Stimulated activated CD4-positive, alpha-beta T cell treated with anti-CD3 and anti-CD28 coated beads, Interleukin-12 subunit alpha, Interleukin-12 subunit beta, amount 100 ng/mL, for 24 hours (primary cell): ENCODE data around the gene VEGFC.

Experiments used
- DNase-seq, 2 experiments: peaks; one replicate each; pipeline ENCODE4 v3.0.0-alpha.2; 2020; ENCODE audit warnings: low read depth in 2 of 2

The VEGFC gene

GRCh38 chr4:176761872-176762271, 30.9 kb downstream of the VEGFC start:
- no peak for DNase-seq

- DNase-seq: no peak
These were observed 32.3 kb downstream of the VEGFC start for GRCh38 chr4:176760471-176760870.

- no peak for DNase-seq
These were observed 34.0 kb downstream of the VEGFC start for GRCh38 chr4:176758731-176759130.

- no peak for DNase-seq
These were observed 34.4 kb downstream of the VEGFC start for GRCh38 chr4:176758323-176758722.

GRCh38 chr4:176755613-176756012, 37.1 kb downstream of the VEGFC start:
- DNase-seq: no peak

GRCh38 chr4:176755001-176755400, 37.7 kb downstream of the VEGFC start:
- DNase-seq: no peak

- DNase-seq: no peak
These were observed 39.7 kb downstream of the VEGFC start for GRCh38 chr4:176753049-176753448.

- no peak for DNase-seq
These were observed 40.5 kb downstream of the VEGFC start for GRCh38 chr4:176752191-176752749.

GRCh38 chr4:176751061-176751460, 41.7 kb downstream of the VEGFC start:
- no peak for DNase-seq

- no peak for DNase-seq
These were observed 45.9 kb downstream of the VEGFC start for GRCh38 chr4:176746846-176747245.

- DNase-seq: no peak
These were observed 46.8 kb downstream of the VEGFC start for GRCh38 chr4:176745902-176746301.

- DNase-seq: no peak
These were observed 48.6 kb downstream of the VEGFC start for GRCh38 chr4:176744091-176744490.

GRCh38 chr4:176742211-176742610, 50.5 kb downstream of the VEGFC start:
- DNase-seq: no peak

GRCh38 chr4:176741253-176741652, 51.5 kb downstream of the VEGFC start:
- DNase-seq: no peak

GRCh38 chr4:176735300-176735699, 57.4 kb downstream of the VEGFC start:
- DNase-seq: no peak

- no peak for DNase-seq
These were observed 58.3 kb downstream of the VEGFC start for GRCh38 chr4:176734461-176734860.

GRCh38 chr4:176729489-176729888, 63.2 kb downstream of the VEGFC start:
- no peak for DNase-seq

- no peak for DNase-seq
These were observed 65.9 kb downstream of the VEGFC start for GRCh38 chr4:176726803-176727202.

GRCh38 chr4:176721459-176721858, 71.3 kb downstream of the VEGFC start:
- DNase-seq: no peak

GRCh38 chr4:176718881-176719280, 73.8 kb downstream of the VEGFC start:
- no peak for DNase-seq

- DNase-seq: no peak
These were observed 75.5 kb downstream of the VEGFC start for GRCh38 chr4:176717237-176717636.

GRCh38 chr4:176709417-176709816, 83.3 kb downstream of the VEGFC start:
- no peak for DNase-seq

- DNase-seq: no peak
These were observed 83.9 kb downstream of the VEGFC start for GRCh38 chr4:176708771-176709311.

- no peak for DNase-seq
These were observed 102.0 kb downstream of the VEGFC start for GRCh38 chr4:176690716-176691115.
